ENCODE data around the gene AGTPBP1. TPM values are rescaled to one million over a fixed set of nuclear protein-coding genes. Genes with fewer than 3 reads are reported as not detected.

AGTPBP1 gene
- total and polyA plus RNA-seq, 7 donors: 3.9 to 25.9 (median 19.6) TPM

GRCh38 chr9:85737671-85738070 is 4.1 kb downstream of the AGTPBP1 start:
- no peak overlapping the region for H3K27ac ChIP-seq
- intact Hi-C loops (cut with DNase I): no loop called here

GRCh38 chr9:85730916-85731630 is 10.7 kb downstream of the AGTPBP1 start:
- no peaks in the 10 kb centered on the region for H3K36me3 ChIP-seq (ENCODE audit: insufficient read depth in 1 of 2, low read depth in 1 of 2)
- WGBS, 3 donors: 56 to 65% (median 62%) methylated on average over 4 of the region's 4 CpGs
- no peak for DNase-seq
- no peaks in the 10 kb centered on the region for H3K9me3 ChIP-seq
- no peak for TF ChIP-seq CTCF (IDR thresholded peaks at IDR 0.05)
- intact Hi-C loops (cut with DNase I): no loop called here
- no peaks in the 10 kb centered on the region for H3K27me3 ChIP-seq (ENCODE audit: insufficient read depth in 3 of 3, low read length in 2 of 3)
- no peak for ATAC-seq
- H3K27ac ChIP-seq: no peak overlapping the region
- H3K4me3 ChIP-seq: no peak overlapping the region
- H3K4me1 ChIP-seq: peaks cover 3% of the 10 kb centered on the region

More at GRCh38 chr9:85737671-85738070, 4.1 kb downstream of the AGTPBP1 start:
- H3K4me1 ChIP-seq: peaks cover 24% of the 10 kb centered on the region
- ATAC-seq (no peak), DNase-seq (no peak)
- H3K27me3 ChIP-seq (ENCODE audit: insufficient read depth in 3 of 3, low read length in 2 of 3): no peaks in the 10 kb centered on the region
- no peaks in the 10 kb centered on the region for H3K9me3 ChIP-seq
- TF ChIP-seq CTCF (IDR thresholded peaks at IDR 0.05): no peak
- no peaks in the 10 kb centered on the region for H3K36me3 ChIP-seq (ENCODE audit: insufficient read depth in 1 of 2, low read depth in 1 of 2)
- WGBS, 3 donors: 80 to 87% (median 87%) methylated on average over 3 of the region's 3 CpGs
- H3K4me3 ChIP-seq: peak overlapping the region; percentile 10

DNA sequence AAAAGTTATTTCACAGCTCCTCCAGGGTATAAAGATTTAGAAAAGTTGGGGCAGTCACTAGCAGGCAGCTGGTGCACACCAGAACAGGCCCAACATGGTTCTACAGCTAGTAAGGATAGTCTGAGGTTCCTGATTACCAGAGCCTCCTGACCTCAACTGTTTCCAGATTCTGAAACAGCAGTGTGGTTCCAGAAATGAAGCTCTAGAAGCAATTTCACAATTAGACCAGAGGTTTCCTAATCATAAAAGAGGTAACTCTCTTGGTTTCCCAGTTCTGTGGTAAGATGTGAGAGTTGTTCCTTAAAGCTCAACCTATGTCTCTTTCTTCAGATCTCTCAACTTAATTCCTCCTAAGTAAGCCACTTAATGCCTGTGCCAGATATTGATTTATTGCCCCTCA is 11.9 kb downstream of the AGTPBP1 start:
- intact Hi-C loops (cut with DNase I): no loop called here
- no peaks in the 10 kb centered on the region for H3K36me3 ChIP-seq (ENCODE audit: insufficient read depth in 1 of 2, low read depth in 1 of 2)
- H3K27ac ChIP-seq: no peak overlapping the region
- no peaks in the 10 kb centered on the region for H3K27me3 ChIP-seq (ENCODE audit: insufficient read depth in 3 of 3, low read length in 2 of 3)
- H3K4me1 ChIP-seq: peaks cover 3% of the 10 kb centered on the region
- ATAC-seq: peak in 1 of 4 donors; percentile 49
- H3K9me3 ChIP-seq: no peaks in the 10 kb centered on the region
- no peak for DNase-seq
- TF ChIP-seq CTCF (IDR thresholded peaks at IDR 0.05): no peak
- H3K4me3 ChIP-seq: no peak overlapping the region

DNA sequence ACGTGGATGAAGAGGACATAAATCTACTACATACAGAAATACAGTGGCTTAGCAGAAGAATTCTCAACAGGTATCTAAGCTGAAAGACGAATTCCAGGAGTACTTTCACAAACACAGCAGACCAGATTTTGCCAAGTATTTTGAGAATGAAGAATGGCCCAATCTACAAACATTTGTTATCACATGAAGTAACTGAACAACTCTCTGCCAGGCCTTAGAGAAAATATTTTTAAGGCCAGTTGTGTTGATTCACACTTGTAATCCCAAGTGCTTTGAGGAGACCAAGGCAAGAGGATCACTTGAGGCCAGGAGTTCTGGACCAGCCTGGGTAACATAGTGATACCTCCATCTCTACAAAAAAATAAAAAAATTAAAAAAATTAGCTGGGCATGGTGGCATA is 14.3 kb downstream of the AGTPBP1 start:
- intact Hi-C loops (cut with DNase I): no loop called here

More for the DNA sequence above, 14.3 kb downstream of the AGTPBP1 start:
- TF ChIP-seq CTCF (IDR thresholded peaks at IDR 0.05): no peak
- no peak overlapping the region for H3K4me3 ChIP-seq
- DNase-seq (no peak), ATAC-seq (no peak)
- no peaks in the 10 kb centered on the region for H3K27me3 ChIP-seq (ENCODE audit: insufficient read depth in 3 of 3, low read length in 2 of 3)
- H3K27ac ChIP-seq: no peak overlapping the region
- H3K9me3 ChIP-seq: no peaks in the 10 kb centered on the region
- peaks cover 3% of the 10 kb centered on the region for H3K4me1 ChIP-seq
- no peaks in the 10 kb centered on the region for H3K36me3 ChIP-seq (ENCODE audit: insufficient read depth in 1 of 2, low read depth in 1 of 2)
- 49 to 51% (median 50%) methylated on average over 2 of the region's 2 CpGs for WGBS, 3 donors
